ENCODE results near the gene CENPX.

The CENPX gene

DNA sequence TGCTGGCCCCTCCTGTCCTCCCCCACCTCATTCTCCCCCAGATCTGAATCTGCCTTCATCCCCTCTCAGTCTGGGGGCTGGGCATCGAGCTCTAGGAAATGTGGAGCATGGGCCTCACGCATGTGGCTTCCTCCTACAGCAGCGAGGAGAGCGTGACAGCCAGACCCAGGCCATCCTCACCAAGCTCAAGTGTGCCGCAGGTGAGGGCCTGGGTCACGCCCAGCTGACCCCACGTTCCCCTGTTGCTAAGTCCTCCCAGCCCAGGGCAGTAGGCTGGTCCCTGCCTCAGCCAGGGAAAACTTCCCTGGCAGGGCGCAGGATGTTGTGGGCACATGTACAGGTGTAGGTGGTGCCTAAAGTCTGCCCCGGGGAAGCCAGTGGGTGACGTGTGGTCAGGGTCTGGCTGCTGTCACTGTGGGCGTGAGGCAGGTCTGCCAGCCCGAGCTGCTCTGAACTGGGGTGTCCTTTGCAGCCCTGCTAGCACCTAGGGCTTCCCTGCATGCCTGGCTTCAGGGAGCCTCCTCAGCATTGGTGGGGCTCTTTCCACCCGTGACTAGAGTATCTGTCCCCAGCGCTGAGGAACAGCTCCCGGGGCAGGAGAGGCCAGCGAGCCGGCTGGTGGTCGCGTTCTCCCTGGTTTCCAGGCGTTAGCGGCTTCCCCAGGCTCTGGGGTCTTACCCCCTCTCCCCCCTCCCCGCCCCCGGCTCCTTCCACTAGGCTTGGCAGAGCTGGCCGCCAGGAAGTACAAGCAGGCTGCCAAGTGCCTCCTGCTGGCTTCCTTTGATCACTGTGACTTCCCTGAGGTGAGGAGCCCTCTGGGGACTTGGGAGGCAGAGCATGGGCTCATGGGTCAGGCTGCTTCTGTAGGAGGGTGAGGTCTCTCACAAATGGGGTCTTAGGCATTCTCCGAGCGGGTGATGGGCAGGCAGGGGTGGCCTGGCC lies 32.6 kb upstream of the CENPX start:
- no peak for DNase-seq

DNA sequence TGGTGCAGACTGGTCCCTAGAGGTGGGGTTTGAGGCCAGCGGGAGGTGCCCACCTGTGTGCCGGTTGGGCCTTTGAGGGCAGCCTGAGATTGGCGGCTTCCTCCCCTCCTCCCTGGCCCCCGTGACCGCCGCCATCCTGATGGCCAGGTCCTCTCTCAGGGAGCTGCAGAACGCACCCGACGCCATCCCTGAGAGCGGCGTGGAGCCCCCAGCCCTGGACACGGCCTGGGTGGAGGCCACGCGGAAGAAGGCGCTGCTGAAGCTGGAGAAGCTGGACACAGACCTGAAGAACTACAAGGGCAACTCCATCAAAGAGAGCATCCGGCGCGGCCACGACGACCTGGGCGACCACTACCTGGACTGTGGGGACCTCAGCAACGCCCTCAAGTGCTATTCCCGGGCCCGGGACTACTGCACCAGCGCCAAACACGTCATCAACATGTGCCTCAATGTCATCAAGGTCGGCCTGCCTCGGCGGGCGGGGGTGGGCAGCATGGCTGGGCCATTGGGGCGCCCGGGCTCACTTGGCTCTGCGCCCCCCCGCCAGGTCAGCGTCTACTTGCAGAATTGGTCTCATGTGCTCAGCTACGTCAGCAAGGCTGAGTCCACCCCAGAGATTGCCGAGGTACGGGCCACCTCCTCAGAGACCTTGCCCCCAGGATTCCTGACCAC lies 31.8 kb upstream of the CENPX start:
- no peak for DNase-seq

DNA sequence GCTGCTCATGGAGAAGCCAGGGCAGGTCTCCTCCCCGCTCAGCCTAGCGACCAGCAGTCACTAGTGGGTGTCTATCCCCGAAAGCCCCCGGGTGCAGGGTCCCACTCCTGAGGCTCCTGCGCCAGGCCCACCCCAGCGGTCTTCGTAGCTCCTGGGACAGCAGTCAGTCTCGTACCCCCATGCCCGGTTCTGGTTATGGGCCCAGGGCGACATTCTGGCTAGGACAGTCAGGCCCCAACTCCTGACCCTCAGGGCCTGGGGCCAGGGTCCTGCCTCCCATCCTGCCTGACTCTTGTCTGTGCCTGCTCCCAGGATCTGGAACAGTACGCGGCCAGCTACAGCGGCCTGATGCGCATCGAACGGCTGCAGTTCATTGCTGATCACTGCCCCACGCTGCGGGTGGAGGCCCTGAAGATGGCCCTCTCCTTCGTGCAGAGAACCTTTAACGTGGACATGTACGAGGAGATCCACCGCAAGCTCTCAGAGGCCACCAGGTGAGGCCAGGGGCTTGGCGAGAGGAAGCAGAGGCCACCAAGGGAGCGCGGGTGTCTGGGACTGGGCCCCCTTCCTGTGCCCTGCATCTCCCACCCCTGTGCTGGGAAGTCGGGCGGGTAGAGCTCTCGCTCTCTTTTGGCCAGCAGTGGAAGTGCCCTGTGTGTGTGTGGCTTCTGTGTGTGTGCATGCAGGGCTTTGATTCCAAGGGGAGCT lies 31.0 kb upstream of the CENPX start:
- no peak for DNase-seq

DNA sequence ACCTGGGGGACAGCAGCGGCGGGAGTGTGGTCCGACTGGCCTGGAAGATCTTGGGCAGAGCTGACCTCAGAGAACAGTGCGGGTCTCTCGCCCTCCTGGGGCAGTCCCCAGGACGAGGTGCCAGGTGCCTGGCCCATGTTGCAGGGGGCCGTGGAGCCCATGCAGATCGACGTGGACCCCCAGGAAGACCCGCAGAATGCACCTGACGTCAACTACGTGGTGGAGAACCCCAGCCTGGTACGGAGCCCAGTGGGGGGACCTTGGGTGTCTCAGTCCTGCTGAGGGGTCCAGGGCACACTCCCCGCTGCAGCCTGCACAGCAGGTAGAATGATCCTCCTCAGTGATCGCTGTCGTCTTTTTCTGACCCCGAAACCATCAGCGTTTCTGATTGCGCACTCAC lies 30.5 kb upstream of the CENPX start:
- no peak for DNase-seq

DNA sequence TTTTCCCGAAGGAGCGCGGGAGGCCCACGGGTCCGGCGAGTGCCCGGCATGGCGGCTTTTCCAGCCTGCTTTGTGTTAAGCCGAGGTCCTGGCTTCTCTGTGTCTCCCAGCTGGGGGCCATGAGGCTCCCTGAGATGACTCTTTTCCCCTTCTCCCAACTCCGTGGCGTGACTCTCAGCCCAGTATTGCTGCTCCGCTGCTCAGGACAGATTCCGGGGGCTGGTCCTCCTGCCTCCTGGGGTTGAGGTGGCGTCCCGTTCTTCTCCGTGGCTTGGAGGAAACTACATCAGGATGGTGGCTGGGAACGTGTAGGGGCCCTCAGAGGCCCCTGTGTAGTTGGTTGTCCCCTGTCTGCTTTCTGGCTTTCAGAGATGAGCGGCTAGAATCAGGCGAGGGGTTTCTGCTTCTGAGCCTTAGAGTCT lies 30.0 kb upstream of the CENPX start:
- DNase-seq = no peak

DNA sequence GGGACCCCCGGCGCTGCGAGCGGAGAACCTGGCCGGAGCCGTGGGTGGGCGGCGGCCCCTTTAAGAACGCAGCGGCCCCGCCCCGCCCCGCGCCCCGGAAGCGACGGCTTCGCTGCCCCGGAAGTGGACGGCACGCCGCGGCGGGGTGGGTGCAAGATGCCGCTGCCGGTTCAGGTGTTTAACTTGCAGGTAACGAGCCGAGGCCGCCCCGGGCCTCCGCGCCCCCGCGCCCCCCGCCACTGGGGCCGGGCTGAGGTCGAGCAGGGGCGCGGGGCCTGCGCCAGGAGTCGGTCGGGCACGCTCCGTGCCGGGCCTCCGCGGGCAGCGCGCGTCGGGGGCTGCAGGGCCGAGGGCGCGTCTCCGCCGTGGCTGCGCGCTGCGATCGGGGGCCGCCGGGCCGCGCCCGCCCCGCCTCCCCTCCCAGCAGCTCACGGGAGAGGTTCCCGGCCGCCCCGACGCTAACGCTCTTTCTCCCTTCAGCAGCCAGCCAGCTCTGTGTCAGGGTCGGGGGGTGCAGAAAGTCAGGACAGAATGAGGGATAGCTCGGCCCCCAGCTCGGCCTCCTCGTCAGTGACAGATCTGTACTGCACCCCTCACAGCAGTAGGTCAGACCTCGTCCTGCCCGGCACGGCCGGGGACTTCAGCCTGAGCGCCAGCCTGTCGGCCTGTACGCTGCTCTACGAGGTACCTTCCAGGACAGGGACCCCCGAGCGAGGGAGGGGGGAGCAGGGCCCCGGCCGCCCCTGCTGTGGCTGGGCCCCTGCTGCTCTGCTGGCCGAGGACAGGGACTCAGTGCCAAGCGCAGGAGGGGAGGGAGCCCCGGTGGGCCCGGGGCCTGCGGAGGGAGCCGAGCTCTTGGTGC lies 29.3 kb upstream of the CENPX start, which contains the start of the genes GPS1 and RFNG:
GPS1 (plus strand) TSS at position 123 of the 862 bp plus-strand sequence; CDS start at position 157, 34 bp downstream.
RFNG (minus strand) TSS at position 36 of the 862 bp plus-strand sequence. CDS start 45 bp downstream, outside the sequence.
- DNase-seq = peak; percentile 85

DNA sequence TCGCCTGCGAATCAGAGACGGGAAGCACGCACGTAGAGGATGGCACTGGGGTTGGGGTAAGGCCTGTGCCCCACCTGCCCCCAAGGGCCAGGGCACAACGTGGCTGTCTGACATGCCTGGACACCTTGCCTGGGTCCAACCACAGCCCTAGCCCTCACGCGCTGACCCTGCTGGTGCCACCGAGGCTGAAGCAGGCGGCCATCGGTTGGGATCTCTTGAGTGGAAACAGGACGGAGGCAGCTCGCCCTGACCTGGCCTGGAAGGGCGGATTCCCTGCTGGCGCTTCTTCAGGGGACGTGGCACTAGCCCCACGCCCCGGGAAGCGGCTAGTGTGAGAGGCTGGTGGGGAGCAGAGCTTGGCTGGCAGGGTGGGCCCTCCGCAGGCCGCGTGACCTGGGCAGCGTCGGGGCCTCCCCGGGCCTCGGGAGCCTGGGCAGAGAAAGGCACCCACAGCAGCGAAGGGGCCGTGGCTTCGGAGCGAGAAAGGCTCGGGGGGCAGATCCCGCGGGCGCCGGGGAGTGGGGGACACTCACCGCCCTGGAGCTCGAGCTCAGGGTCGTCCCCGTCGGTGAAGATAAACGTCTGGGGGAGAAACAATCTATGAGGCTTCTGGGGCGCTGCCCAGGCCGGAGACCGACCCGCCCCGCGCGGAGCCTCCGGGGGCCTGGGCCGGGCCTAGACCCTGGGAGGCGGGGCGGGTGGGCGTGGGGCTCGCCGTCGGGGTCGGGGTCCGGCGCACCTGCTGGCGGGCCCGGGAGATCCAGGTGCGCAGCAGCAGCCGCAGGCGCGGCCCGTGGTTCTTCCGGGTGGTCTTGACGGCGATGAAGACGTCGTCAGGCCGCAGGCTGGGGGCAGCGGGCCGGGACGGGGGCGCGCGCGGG lies 28.3 kb upstream of the CENPX start:
- no peak for DNase-seq

DNA sequence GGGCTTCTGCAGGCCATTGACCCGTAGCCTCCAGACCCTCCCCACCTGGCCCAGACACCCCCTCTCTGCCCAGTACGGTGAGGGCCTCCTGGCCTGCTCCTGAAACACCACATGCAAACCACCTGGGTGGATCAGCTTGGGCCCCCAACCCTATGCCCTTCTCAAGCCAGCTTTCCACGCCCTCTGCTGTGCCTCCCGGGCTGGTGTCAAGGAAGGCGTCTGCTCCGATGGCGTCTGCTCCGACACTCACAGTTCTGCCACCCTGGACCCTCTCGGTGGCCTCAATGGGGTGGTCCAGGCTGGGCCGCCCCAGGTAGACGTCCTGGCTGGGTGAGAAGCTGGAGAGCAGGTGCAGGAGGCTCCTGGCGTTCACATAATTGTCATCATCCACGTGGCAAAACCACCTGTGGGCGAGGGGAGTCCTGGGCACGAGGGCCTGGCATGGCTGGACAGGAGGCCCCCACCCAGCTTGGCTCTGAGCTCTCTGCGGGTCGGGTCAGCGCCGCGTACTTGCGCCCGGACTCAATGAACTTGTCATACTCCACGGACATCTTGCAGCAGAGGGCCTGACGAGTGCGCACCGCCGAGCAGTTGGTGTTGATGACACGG lies 27.6 kb upstream of the CENPX start:
- DNase-seq = no peak

DNA sequence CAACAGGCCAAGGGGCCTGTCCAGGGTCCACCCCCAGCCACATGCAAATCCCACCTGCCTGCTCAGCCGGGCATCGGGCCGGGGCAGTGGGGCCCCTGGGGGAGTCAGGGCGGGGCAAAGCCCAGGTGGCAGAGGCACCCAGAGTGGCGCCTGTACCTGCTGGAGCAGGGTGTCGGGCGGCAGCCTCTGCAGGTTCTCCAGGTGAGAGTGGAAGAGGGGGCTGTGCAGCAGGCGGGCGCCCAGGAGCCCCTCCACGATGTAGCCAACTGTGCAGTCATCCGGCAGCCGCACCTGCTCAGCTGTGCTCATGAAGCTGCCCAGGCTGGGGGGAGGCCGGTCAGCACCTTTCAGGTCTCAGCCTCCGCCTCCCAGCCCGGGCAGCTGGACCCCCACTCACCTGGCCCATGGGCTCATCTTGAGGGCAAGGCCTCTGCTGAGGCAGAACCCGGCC lies 26.9 kb upstream of the CENPX start:
- no peak for DNase-seq

DNA sequence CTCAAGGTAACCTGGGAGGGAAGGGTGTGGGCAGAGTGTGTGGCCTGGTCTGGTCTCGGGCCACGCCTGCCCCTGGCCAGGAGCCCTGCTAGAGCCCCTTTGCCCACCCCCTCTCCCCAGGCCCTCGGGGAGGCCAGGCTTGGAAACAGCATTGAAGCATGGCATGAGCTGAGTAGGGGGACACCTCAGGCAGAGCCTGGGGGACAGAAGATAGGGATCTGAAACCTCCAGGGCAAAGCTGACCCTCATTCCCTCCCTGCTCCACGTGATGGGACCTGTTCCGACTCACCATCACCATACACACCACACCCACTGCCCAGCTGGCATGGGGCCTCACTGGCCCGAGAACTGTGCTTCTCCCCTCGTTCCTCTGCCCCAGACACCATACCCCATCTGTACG lies 26.4 kb upstream of the CENPX start:
- DNase-seq = no peak

DNA sequence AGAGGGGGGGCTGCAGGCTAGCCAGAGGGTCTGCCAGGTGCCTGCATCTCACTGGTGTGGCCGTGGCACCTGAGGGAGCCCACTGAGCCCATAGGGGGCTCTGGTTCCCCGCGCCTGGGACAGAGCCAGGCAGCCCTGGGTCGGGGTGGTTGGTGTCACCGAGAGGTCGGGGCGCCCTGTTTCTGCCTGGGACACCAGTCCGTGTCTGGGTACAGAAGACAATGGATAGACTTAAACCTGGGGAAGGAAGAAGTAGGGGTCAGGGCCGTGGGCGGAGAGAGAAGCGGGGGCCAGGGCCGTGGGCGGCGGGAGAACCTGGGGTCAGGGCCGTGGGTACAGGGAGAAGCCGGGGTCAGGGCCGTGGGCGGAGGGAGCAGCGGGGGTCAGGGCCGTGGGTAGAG lies 25.9 kb upstream of the CENPX start:
- no peak for DNase-seq

DNA sequence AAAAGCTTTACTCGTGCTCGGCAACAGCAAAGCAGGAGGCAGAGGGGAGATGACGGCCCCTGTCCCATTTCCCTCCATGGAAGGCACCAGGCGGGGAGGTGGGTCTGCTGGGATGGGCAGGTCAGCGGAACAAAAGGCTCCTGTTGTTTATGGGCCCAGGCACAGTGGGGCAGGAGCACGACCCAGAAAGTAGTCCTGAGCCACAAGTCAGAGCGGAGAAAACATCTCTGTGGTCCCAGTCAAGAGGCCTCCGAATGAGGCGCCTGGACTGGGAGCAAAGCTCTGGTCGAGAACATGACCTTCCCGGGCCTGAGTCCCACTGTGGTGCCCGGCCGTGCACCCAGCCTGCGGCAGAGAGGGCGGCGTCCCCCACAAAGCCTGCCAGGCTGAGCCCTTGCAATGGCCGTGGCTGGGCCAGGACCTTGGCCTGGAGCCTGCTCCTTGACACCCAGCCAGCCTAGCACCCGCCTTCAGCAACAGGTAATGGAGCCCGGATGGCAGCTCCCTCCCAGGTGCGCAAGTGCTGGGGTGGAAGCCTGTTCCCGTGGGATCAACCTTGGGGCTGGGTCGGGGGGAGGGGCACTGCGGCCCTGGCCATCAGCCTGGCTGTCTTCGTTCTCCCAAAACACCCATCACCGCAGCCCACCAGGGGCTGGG lies 25.4 kb upstream of the CENPX start:
- no peak for DNase-seq

DNA sequence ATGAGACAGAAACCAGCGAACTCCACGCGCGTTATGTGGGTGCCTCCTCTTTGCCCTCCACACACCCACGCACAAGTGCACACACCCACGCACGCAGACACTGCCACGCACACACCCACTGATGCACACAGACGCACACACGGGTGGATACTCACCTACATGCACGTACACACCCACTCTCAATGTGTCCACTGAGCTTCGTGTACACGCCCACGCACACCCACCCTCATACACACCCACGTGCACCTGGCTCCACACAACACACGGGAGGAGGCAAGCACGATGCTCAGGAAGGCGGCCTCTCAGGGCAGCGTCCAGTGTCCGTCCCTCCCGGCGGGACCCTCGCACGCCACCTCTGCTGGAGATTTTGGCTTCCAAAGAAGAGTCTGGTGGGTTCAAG lies 24.7 kb upstream of the CENPX start:
- no peak for DNase-seq

DNA sequence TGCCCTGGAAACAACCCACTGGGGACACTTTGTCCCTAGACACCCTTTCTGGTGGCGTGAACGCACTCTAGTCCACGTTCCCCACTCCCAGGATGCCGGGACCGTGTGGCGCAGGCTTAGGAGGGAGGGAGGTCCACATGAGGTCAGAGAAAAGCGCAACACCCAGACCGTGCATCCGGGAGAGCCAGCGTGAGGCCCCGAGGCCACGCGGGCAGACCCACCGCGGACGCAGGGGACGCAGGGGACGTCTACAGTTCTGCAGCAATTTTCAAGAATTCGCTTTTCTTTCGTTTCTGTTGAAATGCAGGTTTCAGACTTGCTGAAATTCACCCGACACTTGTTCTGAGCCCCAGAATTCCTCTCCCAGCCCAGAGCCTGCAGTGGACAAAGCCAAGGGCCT lies 24.2 kb upstream of the CENPX start:
- no peak for DNase-seq

DNA sequence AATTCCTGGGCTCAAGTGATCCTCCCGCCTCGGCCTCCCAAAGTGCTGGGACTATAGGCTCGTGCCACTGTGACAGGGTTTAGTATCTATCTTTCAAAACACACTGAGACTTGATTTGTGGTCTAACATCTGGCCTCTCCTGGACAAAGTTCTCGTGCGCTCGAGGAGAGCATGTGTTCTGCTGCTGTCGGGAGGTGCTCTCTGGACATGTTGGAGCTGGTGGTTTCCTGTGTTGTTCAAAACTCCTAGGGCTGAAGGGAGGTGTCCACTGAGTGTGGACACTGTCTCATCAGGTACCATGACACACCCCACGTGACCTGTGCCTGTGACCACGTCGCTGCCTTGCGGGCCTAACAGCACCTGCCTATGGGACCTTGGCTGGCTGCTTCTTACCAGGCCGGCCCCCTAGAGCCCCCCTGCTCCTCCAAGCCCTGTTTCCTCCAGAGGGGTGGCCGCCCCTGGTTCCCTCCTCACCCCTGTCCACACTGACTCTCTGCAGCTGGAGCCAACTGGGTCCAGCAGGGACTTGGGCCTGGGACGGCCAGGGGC lies 23.3 kb upstream of the CENPX start:
- DNase-seq = no peak

DNA sequence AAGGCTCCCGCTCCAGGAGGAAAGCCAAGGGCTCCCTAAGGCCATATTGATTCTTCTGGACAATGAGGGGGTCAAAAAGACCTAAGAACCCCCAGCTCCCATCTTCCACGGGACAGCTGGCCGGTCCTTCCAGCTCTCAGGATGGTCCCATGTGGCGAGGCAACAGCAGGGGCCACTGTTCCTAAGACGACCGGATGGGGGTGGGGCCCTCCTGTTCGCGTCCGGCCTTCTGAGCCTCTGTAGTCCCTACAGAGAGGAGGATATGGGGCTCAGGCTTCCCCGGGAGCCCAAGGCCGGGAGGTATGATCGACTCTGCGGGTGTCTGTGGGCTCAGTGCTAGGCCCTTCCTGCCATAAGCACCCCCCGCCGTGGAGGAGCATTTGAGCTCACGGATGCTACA lies 20.8 kb upstream of the CENPX start:
- no peak for DNase-seq

DNA sequence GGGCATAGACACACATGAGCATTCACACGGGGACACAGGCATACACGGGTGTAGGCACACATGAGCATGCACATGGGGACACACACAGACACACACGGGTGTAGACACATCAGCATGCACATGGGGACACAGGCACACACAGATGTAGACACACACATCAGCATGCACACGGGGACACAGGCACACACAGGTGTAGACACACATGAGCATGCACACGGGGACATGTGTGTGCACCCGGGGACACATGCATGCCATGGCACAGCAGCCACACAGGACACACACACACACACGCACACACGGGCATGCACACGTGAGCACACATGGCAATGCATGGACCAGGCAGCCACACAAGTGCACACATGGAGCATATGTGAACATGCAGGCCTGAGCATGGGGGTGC lies 20.0 kb upstream of the CENPX start:
- DNase-seq = no peak

DNA sequence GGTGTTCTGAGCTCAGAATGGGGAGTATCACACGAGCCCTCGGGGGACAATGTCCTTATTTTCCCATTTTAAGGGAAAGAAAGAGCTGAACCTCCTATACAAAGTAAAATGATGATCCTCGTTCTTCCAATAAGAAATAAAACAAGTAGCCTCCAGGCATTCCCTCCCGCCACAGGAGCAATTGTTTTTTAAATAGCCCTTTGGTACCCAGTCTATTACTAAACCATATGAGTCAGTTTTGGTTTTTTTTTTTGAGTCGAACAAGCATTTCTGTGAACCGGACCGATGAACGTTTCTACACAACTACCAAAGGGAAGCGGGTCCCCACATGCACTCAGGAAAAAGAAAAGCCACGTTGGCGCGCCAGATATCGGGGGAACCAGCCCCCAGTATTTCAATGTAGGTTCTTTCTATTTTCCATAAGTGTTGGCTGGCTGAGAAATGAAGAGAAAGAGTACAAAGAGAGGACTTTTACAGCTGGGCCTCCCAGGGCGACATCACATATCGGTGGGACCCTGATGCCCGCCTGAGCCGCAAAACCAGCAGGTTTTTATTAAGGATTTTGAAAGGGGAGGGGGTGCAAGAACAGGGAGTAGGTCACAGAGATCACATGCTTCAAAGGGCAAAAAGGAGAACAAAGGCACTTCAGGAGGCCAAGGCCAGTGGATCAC lies 18.6 kb upstream of the CENPX start:
- DNase-seq = no peak

DNA sequence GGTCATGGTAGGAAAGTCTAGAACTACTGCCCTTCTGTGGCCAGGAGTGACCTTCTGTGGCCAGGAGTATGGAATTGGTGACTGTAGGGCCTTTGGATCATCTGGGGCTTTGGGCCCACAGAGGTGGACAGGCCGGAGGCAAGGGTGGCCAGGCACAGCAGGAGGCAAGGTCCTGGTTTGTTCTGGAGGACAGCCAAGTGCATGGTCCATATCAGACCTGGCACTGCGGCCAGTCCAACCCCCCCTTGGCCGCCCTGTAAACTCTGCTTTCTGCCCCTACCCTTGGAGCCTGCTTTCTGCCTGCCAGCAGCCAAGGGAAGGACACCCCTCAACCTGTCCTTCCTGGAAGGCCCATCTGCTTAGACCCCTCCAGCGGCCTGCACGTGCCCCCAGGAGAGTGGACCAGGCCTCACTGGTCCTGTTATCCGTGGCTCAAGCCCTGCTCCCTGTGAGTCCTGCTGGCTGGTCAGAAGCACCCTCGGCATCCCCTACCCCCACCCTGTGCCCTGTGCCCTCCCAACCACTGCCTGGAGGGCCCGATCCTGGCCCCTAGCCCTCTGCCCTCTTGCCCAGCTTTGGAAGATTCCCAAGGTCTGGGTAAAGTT lies 17.1 kb upstream of the CENPX start:
- DNase-seq = no peak

Measured in eye (tissue), 1 donor.